Activated CD8-positive, alpha-beta memory T cell treated with anti-CD3 and anti-CD28 coated beads, Interleukin-2, amount 50 U/mL, for 1 hour (primary cell): ENCODE results near the gene CHRNE.

Source experiments
- DNase-seq: peaks from one replicate; pipeline ENCODE4 v3.0.0-alpha.2; 2020; ENCODE audit errors: extremely low read depth

CHRNE gene

GRCh38 chr17:4854111-4854681 is 48.7 kb downstream of the CHRNE start:
- DNase-seq = no peak

GRCh38 chr17:4853208-4853671 is 49.7 kb downstream of the CHRNE start:
- DNase-seq = no peak

- DNase-seq = no peak
Measured at GRCh38 chr17:4852567-4853207, 50.2 kb downstream of the CHRNE start.

- DNase-seq = no peak
Measured at GRCh38 chr17:4851084-4851483, 51.8 kb downstream of the CHRNE start.

GRCh38 chr17:4850246-4850645 is 52.7 kb downstream of the CHRNE start:
- DNase-seq = no peak

GRCh38 chr17:4849011-4849536 is 53.8 kb downstream of the CHRNE start:
- no peak for DNase-seq
